ENCODE measurements around the gene PDCD6IP. TPM values are rescaled to one million over a fixed set of nuclear protein-coding genes. Genes with fewer than 3 reads are reported as not detected.
"Not testable (repeated sequence)": the region's sequence is repeated elsewhere in the genome, so short reads cannot be mapped to it uniquely, and the experiment has no call there.

The PDCD6IP gene
- total RNA-seq, 3 donors from 2014 or later, result 152 to 242 (median 204) TPM

- intact Hi-C loops (cut with DNase I; ENCODE audit: low total_unique reads), result no loop called here
- H3K4me3 ChIP-seq, result no peak overlapping the region
- no peak overlapping the region for H3K27ac ChIP-seq
- TF ChIP-seq POLR2AphosphoS5 (IDR thresholded peaks at IDR 0.05) (no peak), CTCF (IDR thresholded peaks at IDR 0.05) (no peak), POLR2A (IDR thresholded peaks at IDR 0.05) (no peak)
- H3K36me3 ChIP-seq, result no peaks in the 10 kb centered on the region
- H3K4me1 ChIP-seq, result no peaks in the 10 kb centered on the region
- DNase-seq (ENCODE audit: low spot score in 2 of 2), result no peak
- H3K9me3 ChIP-seq, result no peaks in the 10 kb centered on the region
- H3K27me3 ChIP-seq, result no peaks in the 10 kb centered on the region
Measured at GRCh38 chr3:33833408-33834095, 35.1 kb downstream of the PDCD6IP start.

DNA sequence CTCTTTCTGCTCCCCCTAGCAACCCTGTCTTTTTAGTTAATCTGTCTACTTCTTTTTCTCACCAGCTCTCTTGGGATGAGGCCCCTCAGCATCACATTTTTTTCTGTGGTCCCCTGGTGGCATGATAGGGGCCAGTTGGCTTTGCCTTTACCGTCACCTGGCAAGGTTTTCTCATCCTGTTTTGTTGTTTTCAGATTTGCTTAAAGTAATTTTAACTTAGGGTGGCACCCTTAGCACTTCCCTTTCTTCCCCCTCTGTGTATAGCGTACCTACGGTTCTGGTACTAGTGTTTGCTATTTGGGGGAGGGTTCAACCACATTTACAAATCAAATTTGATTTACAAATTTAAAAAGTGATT lies 35.6 kb downstream of the PDCD6IP start:
- no peak for DNase-seq (ENCODE audit: low spot score in 2 of 2)
- Histone ChIP-seq H3K4me3 (no peak overlapping the region), H3K27me3 (no peaks in the 10 kb centered on the region), H3K36me3 (no peaks in the 10 kb centered on the region), H3K27ac (no peak overlapping the region), H3K4me1 (no peaks in the 10 kb centered on the region), H3K9me3 (no peaks in the 10 kb centered on the region)
- intact Hi-C loops (cut with DNase I; ENCODE audit: low total_unique reads), result no loop called here
- no peak for TF ChIP-seq CTCF (IDR thresholded peaks at IDR 0.05)
- TF ChIP-seq POLR2AphosphoS5 (IDR thresholded peaks at IDR 0.05), result no peak
- no peak for TF ChIP-seq POLR2A (IDR thresholded peaks at IDR 0.05)

GRCh38 chr3:33837182-33837581 lies 38.8 kb downstream of the PDCD6IP start:
- intact Hi-C loops (cut with DNase I; ENCODE audit: low total_unique reads); DNase-seq (ENCODE audit: low spot score in 2 of 2); H3K9me3 ChIP-seq; H3K27me3 ChIP-seq; H3K4me1 ChIP-seq; H3K27ac ChIP-seq; H3K36me3 ChIP-seq; H3K4me3 ChIP-seq: not testable (repeated sequence)

DNA sequence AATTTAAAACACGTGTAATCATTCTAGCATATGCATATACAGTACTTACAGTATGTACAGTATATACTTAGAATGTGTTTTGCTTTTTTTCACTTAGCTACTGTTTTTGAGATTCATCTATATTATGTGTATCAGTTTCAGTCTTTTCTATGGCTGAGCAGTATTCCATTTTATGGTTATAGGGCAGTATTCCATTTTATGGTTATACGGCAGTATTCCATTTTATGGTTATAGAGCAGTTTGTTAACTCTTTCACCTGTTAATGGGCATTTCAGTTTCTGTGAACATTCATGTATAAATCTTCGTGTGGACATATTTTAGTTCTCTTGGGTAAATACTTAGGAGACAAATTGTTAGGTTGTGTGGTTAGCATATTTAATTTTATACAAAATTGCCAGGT lies 40.9 kb downstream of the PDCD6IP start:
- Histone ChIP-seq H3K4me1 (no peaks in the 10 kb centered on the region), H3K9me3 (no peaks in the 10 kb centered on the region), H3K4me3 (no peak overlapping the region), H3K36me3 (no peaks in the 10 kb centered on the region), H3K27me3 (no peaks in the 10 kb centered on the region), H3K27ac (no peak overlapping the region)
- TF ChIP-seq POLR2AphosphoS5 (IDR thresholded peaks at IDR 0.05) (no peak), POLR2A (IDR thresholded peaks at IDR 0.05) (no peak), CTCF (IDR thresholded peaks at IDR 0.05) (no peak)
- intact Hi-C loops (cut with DNase I; ENCODE audit: low total_unique reads), result no loop called here
- no peak for DNase-seq (ENCODE audit: low spot score in 2 of 2)

DNA sequence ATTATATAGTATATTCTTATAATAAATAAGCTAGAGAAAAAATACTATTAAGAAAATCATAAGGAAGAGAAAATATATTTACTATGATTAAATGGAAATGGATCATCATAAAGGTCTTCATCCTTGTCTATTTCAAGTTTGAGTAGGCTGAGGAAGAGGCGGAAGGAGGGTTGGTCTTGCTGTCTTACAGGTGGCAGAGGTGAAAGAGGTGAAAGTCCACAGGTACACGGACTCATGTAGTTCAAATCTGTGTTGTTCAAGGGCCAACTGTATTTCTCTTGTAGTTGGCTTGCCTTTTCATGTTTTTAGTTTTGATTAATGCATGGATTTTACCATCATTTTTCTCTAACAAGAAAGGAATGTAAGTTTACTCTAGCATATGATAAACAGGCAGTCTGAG lies 41.7 kb downstream of the PDCD6IP start:
- H3K36me3 ChIP-seq, result no peaks in the 10 kb centered on the region
- no peaks in the 10 kb centered on the region for H3K9me3 ChIP-seq
- no peaks in the 10 kb centered on the region for H3K27me3 ChIP-seq
- H3K4me1 ChIP-seq, result no peaks in the 10 kb centered on the region
- H3K4me3 ChIP-seq, result no peak overlapping the region
- intact Hi-C loops (cut with DNase I; ENCODE audit: low total_unique reads), result no loop called here
- no peak for DNase-seq (ENCODE audit: low spot score in 2 of 2)
- no peak overlapping the region for H3K27ac ChIP-seq
- TF ChIP-seq POLR2A (IDR thresholded peaks at IDR 0.05), result no peak
- TF ChIP-seq CTCF (IDR thresholded peaks at IDR 0.05), result no peak
- no peak for TF ChIP-seq POLR2AphosphoS5 (IDR thresholded peaks at IDR 0.05)

Data from breast epithelium (tissue), 4 donors.